ENCODE measurements around the gene CHRDL1. TPM values are rescaled to one million over a fixed set of nuclear protein-coding genes. Genes with fewer than 3 reads are reported as not detected.

The CHRDL1 gene
- total and polyA plus RNA-seq, 2 donors (not counting 1 experiment from before 2014, with no cell fraction given), result 4.5 to 10.1 TPM

DNA sequence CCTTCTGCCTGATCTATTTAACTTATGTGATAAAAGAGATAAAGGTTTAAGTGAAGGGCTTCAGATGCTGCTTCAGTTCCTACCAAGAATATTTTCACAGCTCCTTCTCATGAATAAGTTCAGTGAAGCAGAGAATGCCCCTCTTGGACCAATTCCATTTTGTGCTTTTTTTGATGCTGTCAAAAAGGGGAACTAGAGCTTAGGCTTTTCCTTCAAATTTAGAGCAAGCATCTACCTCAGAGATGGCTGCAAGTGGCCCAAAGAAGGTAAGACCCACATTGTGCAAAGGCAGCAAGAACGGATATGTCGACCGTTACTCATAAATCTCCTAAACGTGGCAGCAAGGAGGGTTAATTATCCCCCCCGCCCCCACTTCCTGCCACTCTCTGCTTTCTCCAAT lies 4.5 kb downstream of the CHRDL1 start:
- H3K36me3 ChIP-seq (ENCODE audit: control insufficient read depth, insufficient read depth, low read length), result no peaks in the 10 kb centered on the region
- no peak for DNase-seq (ENCODE audit: low read depth in 2 of 2)
- H3K27ac ChIP-seq (ENCODE audit: insufficient read depth, low read length), result no peak overlapping the region
- H3K4me1 ChIP-seq (ENCODE audit: control insufficient read depth, extremely low read depth, insufficient read depth, low read length), result no peaks in the 10 kb centered on the region
- H3K79me2 ChIP-seq (ENCODE audit: control insufficient read depth, insufficient read depth, low read length), result no peaks in the 10 kb centered on the region
- H3K9me3 ChIP-seq (ENCODE audit: control insufficient read depth, insufficient read depth, low read depth, low read length), result no peaks in the 10 kb centered on the region
- H3K4me2 ChIP-seq (ENCODE audit: extremely low read depth, insufficient read depth, low read length), result no peak overlapping the region
- TF ChIP-seq, protein P1, sequence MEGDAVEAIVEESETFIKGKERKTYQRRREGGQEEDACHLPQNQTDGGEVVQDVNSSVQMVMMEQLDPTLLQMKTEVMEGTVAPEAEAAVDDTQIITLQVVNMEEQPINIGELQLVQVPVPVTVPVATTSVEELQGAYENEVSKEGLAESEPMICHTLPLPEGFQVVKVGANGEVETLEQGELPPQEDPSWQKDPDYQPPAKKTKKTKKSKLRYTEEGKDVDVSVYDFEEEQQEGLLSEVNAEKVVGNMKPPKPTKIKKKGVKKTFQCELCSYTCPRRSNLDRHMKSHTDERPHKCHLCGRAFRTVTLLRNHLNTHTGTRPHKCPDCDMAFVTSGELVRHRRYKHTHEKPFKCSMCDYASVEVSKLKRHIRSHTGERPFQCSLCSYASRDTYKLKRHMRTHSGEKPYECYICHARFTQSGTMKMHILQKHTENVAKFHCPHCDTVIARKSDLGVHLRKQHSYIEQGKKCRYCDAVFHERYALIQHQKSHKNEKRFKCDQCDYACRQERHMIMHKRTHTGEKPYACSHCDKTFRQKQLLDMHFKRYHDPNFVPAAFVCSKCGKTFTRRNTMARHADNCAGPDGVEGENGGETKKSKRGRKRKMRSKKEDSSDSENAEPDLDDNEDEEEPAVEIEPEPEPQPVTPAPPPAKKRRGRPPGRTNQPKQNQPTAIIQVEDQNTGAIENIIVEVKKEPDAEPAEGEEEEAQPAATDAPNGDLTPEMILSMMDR (conservative IDR thresholded peaks at IDR 0.05 in 1 of 2, IDR thresholded peaks at IDR 0.05 in 1 of 2; ENCODE audit: low read depth in 1 of 2, low read length in 2 of 2), result no peak
- TF ChIP-seq EZH2 (IDR thresholded peaks at IDR 0.05; ENCODE audit: low read length, missing control alignments), result no peak
- H3K4me3 ChIP-seq (replicated peaks in 1 of 4; ENCODE audit: control extremely low read depth in 1 of 4, insufficient read depth in 1 of 4, low read depth in 3 of 4, low read length in 4 of 4), result no peak overlapping the region
- H3K9ac ChIP-seq (ENCODE audit: insufficient read depth, low read length), result no peak overlapping the region
- H2AFZ ChIP-seq (ENCODE audit: low read length), result no peak overlapping the region
- no peaks in the 10 kb centered on the region for H4K20me1 ChIP-seq (ENCODE audit: control insufficient read depth, extremely low read depth, insufficient read depth, low read length)
- H3K27me3 ChIP-seq (ENCODE audit: control insufficient read depth, insufficient read depth, low read length), result no peaks in the 10 kb centered on the region

DNA sequence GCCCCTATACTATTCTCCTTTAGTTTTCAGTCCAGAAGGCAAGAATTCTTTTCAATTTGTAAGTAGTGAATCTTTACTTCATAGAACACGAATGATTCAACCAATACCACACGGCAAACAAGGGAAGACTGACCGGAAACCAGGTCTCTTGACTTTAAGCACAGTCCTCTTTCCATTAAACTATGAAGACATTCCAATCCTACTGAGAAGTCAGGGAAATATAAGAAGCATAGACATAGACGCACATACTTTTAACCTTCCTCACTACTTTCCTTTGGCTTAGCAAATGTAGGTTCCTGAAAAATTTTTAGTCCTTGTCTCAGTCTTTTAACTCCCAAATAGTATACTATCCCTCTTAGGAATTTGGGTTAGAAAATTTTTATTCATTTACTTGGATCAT lies 9.1 kb downstream of the CHRDL1 start:
- Histone ChIP-seq H3K36me3 (ENCODE audit: control insufficient read depth, insufficient read depth, low read length) (no peaks in the 10 kb centered on the region), H4K20me1 (ENCODE audit: control insufficient read depth, extremely low read depth, insufficient read depth, low read length) (no peaks in the 10 kb centered on the region), H3K9ac (ENCODE audit: insufficient read depth, low read length) (no peak overlapping the region), H3K27me3 (ENCODE audit: control insufficient read depth, insufficient read depth, low read length) (no peaks in the 10 kb centered on the region), H3K79me2 (ENCODE audit: control insufficient read depth, insufficient read depth, low read length) (no peaks in the 10 kb centered on the region), H3K4me2 (ENCODE audit: extremely low read depth, insufficient read depth, low read length) (no peak overlapping the region), H2AFZ (ENCODE audit: low read length) (no peak overlapping the region), H3K9me3 (ENCODE audit: control insufficient read depth, insufficient read depth, low read depth, low read length) (no peaks in the 10 kb centered on the region), H3K4me1 (ENCODE audit: control insufficient read depth, extremely low read depth, insufficient read depth, low read length) (no peaks in the 10 kb centered on the region), H3K27ac (ENCODE audit: insufficient read depth, low read length) (no peak overlapping the region), H3K4me3 (replicated peaks in 1 of 4; ENCODE audit: control extremely low read depth in 1 of 4, insufficient read depth in 1 of 4, low read depth in 3 of 4, low read length in 4 of 4) (no peak overlapping the region)
- TF ChIP-seq, protein P1 (conservative IDR thresholded peaks at IDR 0.05 in 1 of 2, IDR thresholded peaks at IDR 0.05 in 1 of 2; ENCODE audit: low read depth in 1 of 2, low read length in 2 of 2), result no peak
- TF ChIP-seq EZH2 (IDR thresholded peaks at IDR 0.05; ENCODE audit: low read length, missing control alignments), result no peak
- DNase-seq (ENCODE audit: low read depth in 2 of 2), result peak in 1 of 2 donors; percentile 92

DNA sequence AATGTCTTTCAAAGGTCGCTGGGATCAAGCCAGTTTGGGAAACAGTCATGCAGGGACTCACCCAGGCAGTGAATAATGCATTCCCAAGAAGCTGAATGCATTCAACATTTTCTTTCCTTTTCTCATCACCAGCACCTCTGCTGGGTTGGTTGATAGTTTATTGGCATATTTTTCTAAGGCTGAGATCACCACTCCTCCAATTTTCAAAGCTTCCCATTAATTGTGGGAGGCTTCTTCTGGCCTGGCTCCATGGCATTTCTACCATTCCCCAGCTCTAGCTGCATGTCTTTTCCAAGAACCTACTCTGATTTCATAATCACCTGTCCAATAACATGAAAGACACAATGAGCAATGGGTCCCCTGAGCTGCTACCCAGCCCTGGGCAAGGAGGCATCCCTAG lies 35.8 kb downstream of the CHRDL1 start:
- H3K79me2 ChIP-seq (ENCODE audit: control insufficient read depth, insufficient read depth, low read length), result no peaks in the 10 kb centered on the region
- H3K27me3 ChIP-seq (ENCODE audit: control insufficient read depth, insufficient read depth, low read length), result no peaks in the 10 kb centered on the region
- H3K4me2 ChIP-seq (ENCODE audit: extremely low read depth, insufficient read depth, low read length), result no peak overlapping the region
- H3K4me1 ChIP-seq (ENCODE audit: control insufficient read depth, extremely low read depth, insufficient read depth, low read length), result no peaks in the 10 kb centered on the region
- H3K9ac ChIP-seq (ENCODE audit: insufficient read depth, low read length), result no peak overlapping the region
- H4K20me1 ChIP-seq (ENCODE audit: control insufficient read depth, extremely low read depth, insufficient read depth, low read length), result no peaks in the 10 kb centered on the region
- H2AFZ ChIP-seq (ENCODE audit: low read length), result no peak overlapping the region
- H3K4me3 ChIP-seq (replicated peaks in 1 of 4; ENCODE audit: control extremely low read depth in 1 of 4, insufficient read depth in 1 of 4, low read depth in 3 of 4, low read length in 4 of 4), result no peak overlapping the region
- TF ChIP-seq, protein P1 (conservative IDR thresholded peaks at IDR 0.05 in 1 of 2, IDR thresholded peaks at IDR 0.05 in 1 of 2; ENCODE audit: low read depth in 1 of 2, low read length in 2 of 2), result no peak
- TF ChIP-seq EZH2 (IDR thresholded peaks at IDR 0.05; ENCODE audit: low read length, missing control alignments), result no peak
- DNase-seq (ENCODE audit: low read depth in 2 of 2), result peak in 1 of 2 donors; percentile 84
- H3K27ac ChIP-seq (ENCODE audit: insufficient read depth, low read length), result no peak overlapping the region
- H3K9me3 ChIP-seq (ENCODE audit: control insufficient read depth, insufficient read depth, low read depth, low read length), result no peaks in the 10 kb centered on the region
- H3K36me3 ChIP-seq (ENCODE audit: control insufficient read depth, insufficient read depth, low read length), result no peaks in the 10 kb centered on the region
